H9 (cell line): ENCODE results near the gene STX16. TPM values are rescaled to one million over a fixed set of nuclear protein-coding genes. Genes with fewer than 3 reads are reported as not detected.

Experiments
- DNase-seq: peaks from one replicate; pipeline ENCODE4 v3.0.0-alpha.2; 2017
- H2AFZ ChIP-seq: one replicate; pipeline ENCODE4 v1.6.1; 2013; ENCODE audit warnings: mild to moderate bottlenecking, low read length, control low read depth, moderate library complexity
- H2AK5ac ChIP-seq: 2 replicates; pipeline ENCODE4 v1.6.1; 2013; ENCODE audit warnings: low read length, control low read depth, mixed read lengths; ENCODE audit not compliant: insufficient read length
- H2BK120ac ChIP-seq: one replicate; pipeline ENCODE4 v1.6.1; 2013; ENCODE audit warnings: low read depth, mild to moderate bottlenecking, low read length, control low read depth, inconsistent platforms; ENCODE audit not compliant: poor library complexity, severe bottlenecking
- H2BK12ac ChIP-seq: 2 replicates; pipeline ENCODE4 v1.6.1; 2013; ENCODE audit warnings: low read length, control low read depth, mixed read lengths, low read depth; ENCODE audit not compliant: insufficient read length
- H2BK15ac ChIP-seq: 2 replicates; pipeline ENCODE4 v1.6.1; 2013; ENCODE audit warnings: low read depth, low read length, control low read depth
- H2BK20ac ChIP-seq: one replicate; pipeline ENCODE4 v1.6.1; 2013; ENCODE audit warnings: low read depth, mild to moderate bottlenecking, low read length, control low read depth, inconsistent platforms; ENCODE audit not compliant: poor library complexity, severe bottlenecking
- H2BK5ac ChIP-seq: 2 replicates; pipeline ENCODE4 v1.6.1; 2013; ENCODE audit warnings: low read length, control low read depth, mixed read lengths; ENCODE audit not compliant: insufficient read length
- H3K14ac ChIP-seq: 2 replicates; pipeline ENCODE4 v1.6.1; 2013; ENCODE audit warnings: low read length, control low read depth; ENCODE audit not compliant: insufficient read depth
- H3K18ac ChIP-seq: 2 replicates; pipeline ENCODE4 v1.6.1; 2013; ENCODE audit warnings: low read depth, mild to moderate bottlenecking, mixed read lengths, low read length, control low read depth; ENCODE audit not compliant: insufficient read length
- H3K23ac ChIP-seq: 2 replicates; pipeline ENCODE4 v1.6.1; 2013; ENCODE audit warnings: low read length, control low read depth, mixed read lengths, low read depth; ENCODE audit not compliant: insufficient read length
- H3K23me2 ChIP-seq: 2 replicates; pipeline ENCODE4 v1.6.1; 2013; ENCODE audit warnings: low read depth, mild to moderate bottlenecking, mixed read lengths, low read length, control low read depth; ENCODE audit not compliant: insufficient read length, poor library complexity, severe bottlenecking
- H3K27ac ChIP-seq: 2 replicates; pipeline ENCODE4 v1.5.1; 2013; ENCODE audit warnings: low read length, control low read depth, mixed read lengths, low read depth; ENCODE audit not compliant: insufficient read length
- H3K27me3 ChIP-seq: 2 replicates; pipeline ENCODE4 v1.6.1; 2013; ENCODE audit warnings: low read length, control low read depth, inconsistent platforms; ENCODE audit not compliant: insufficient read depth
- H3K4ac ChIP-seq: 2 replicates; pipeline ENCODE4 v1.6.1; 2013; ENCODE audit warnings: low read depth, mild to moderate bottlenecking, control low read depth, inconsistent platforms, low read length, moderate library complexity
- H3K4me1 ChIP-seq: 2 replicates; pipeline ENCODE4 v1.6.1; 2013; ENCODE audit warnings: low read length, control low read depth, inconsistent platforms; ENCODE audit not compliant: insufficient read depth
- H3K4me2 ChIP-seq: 2 replicates; pipeline ENCODE4 v1.6.1; 2013; ENCODE audit warnings: low read length, control low read depth, mixed read lengths; ENCODE audit not compliant: insufficient read length, insufficient read depth
- H3K56ac ChIP-seq: 2 replicates; pipeline ENCODE4 v1.6.1; 2013; ENCODE audit warnings: low read depth, mild to moderate bottlenecking, mixed read lengths, low read length, control low read depth; ENCODE audit not compliant: insufficient read length
- H3K79me1 ChIP-seq: 2 replicates; pipeline ENCODE4 v1.6.1; 2013; ENCODE audit warnings: low read depth, mild to moderate bottlenecking, moderate library complexity, low read length, control low read depth, inconsistent platforms; ENCODE audit not compliant: insufficient read depth, poor library complexity, severe bottlenecking
- H3K79me2 ChIP-seq: 2 replicates; pipeline ENCODE4 v1.6.1; 2013; ENCODE audit warnings: low read length, control low read depth, inconsistent platforms; ENCODE audit not compliant: insufficient read depth
- H3K9ac ChIP-seq: 2 replicates; pipeline ENCODE4 v1.6.1; 2013; ENCODE audit warnings: low read length, control low read depth, mixed read lengths; ENCODE audit not compliant: insufficient read length; ENCODE audit errors: extremely low read depth
- H3K9me3 ChIP-seq: one replicate; pipeline ENCODE4 v1.6.1; 2013; ENCODE audit warnings: low read depth, low read length, inconsistent platforms; ENCODE audit not compliant: control insufficient read depth
- H3T11ph ChIP-seq: one replicate; pipeline ENCODE4 v1.6.1; 2013; ENCODE audit warnings: mild to moderate bottlenecking, low read length, control low read depth, inconsistent platforms
- H4K20me1 ChIP-seq: one replicate; pipeline ENCODE4 v1.6.1; 2013; ENCODE audit not compliant: control insufficient read depth, insufficient read length, insufficient read depth
- H4K5ac ChIP-seq: 2 replicates; pipeline ENCODE4 v1.6.1; 2013; ENCODE audit warnings: low read depth, mild to moderate bottlenecking, mixed read lengths, low read length, control low read depth; ENCODE audit not compliant: insufficient read length
- H4K8ac ChIP-seq: replicated peaks from 2 replicates; pipeline ENCODE4 v1.6.1; 2013; ENCODE audit warnings: low read length, control low read depth, mixed read lengths, low read depth; ENCODE audit not compliant: insufficient read length
- H4K91ac ChIP-seq: 2 replicates; pipeline ENCODE4 v1.6.1; 2013; ENCODE audit warnings: low read depth, mild to moderate bottlenecking, moderate library complexity, mixed read lengths, low read length, control low read depth; ENCODE audit not compliant: insufficient read length
- H3K27ac Mint-ChIP-seq, 3 experiments: 2 replicates in 2 of 3; 3 replicates in 1 of 3; pipeline ENCODE4 v1.8.0; 2020 to 2021; ENCODE audit warnings: mixed read lengths in 3 of 3, mild to moderate bottlenecking in 1 of 3, moderate library complexity in 1 of 3
- H3K27me3 Mint-ChIP-seq: 2 replicates; pipeline ENCODE4 v1.8.0; 2021; ENCODE audit warnings: low read depth, mild to moderate bottlenecking, moderate library complexity, mixed read lengths
- H3K36me3 Mint-ChIP-seq, 3 experiments: 2 replicates in 2 of 3; 3 replicates in 1 of 3; pipeline ENCODE4 v1.8.0; 2020 to 2021; ENCODE audit warnings: low read depth in 3 of 3, mixed read lengths in 3 of 3; ENCODE audit not compliant: insufficient read depth in 1 of 3
- H3K4me1 Mint-ChIP-seq, 2 experiments: 2 replicates each; pipeline ENCODE4 v1.8.0; 2020; ENCODE audit warnings: mixed read lengths in 2 of 2
- H3K4me3 Mint-ChIP-seq, 2 experiments: 2 replicates in 1 of 2; 3 replicates in 1 of 2; pipeline ENCODE4 v1.8.0; 2020 to 2021; ENCODE audit warnings: mild to moderate bottlenecking in 2 of 2, mixed read lengths in 2 of 2, moderate library complexity in 1 of 2
- H3K9me3 Mint-ChIP-seq, 2 experiments: 2 replicates in 1 of 2; 3 replicates in 1 of 2; pipeline ENCODE4 v1.8.0; 2020; ENCODE audit warnings: mild to moderate bottlenecking in 2 of 2, mixed read lengths in 2 of 2, moderate library complexity in 1 of 2
- WGBS: extraction: QIAGEN DNeasy Blood & Tissue Kit; methylation state at CpG from one replicate; pipeline ENCODE4 v1.1.7; 2013; ENCODE audit warnings: missing lambda C conversion rate, low lambda C conversion rate, mixed read lengths; ENCODE audit not compliant: insufficient read length; ENCODE audit errors: extremely low coverage; 5-methylcytosine and 5-hydroxymethylcytosine counted together
- total RNA-seq: library from RNA; stranded (reverse); gene quantifications from 2 replicates; pipeline ENCODE4 v1.2.1, GENCODE V29; 2021
- TF ChIP-seq, protein P1 (sequence below): fragments of 200-600 bp; sonication (generic); conservative IDR thresholded peaks from 3 replicates; pipeline ENCODE4 v1.8.0; 2021; ENCODE audit warnings: antibody characterized with exemption, mild to moderate bottlenecking

STX16 gene
- total RNA-seq, 1 experiment from 2014 or later: 87.8 TPM

DNA sequence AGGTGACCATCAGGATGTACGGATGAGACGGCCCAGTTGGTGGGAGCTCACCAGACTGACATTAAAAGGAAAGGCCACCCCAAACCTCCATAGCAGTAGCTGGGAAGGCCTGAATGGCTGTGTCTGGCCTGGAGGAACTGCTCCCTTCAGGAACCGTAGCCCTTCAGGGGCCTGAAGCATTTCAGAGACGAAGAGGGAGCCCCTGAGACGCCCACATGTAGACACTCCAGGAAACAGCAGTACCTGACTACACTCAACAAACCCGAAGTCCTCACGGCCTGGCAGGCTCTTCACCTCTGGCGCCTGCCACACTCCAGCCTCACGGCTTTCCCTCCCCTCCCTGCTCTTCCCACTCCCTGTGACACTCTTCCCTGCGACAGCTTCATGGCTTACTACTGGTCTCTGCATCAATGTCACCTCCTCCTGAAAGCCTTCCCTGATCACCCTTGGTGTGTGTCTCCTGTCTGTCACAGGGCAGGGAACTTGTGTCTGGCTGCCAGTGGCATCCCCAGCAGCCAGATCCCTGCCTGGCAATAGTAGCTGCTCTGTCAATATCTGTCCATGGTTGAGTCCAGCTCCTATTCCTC is 14.6 kb upstream of the STX16 start:
- H3K4me1 ChIP-seq: no peaks in the 10 kb centered on the region
- H3K23me2 ChIP-seq: no peaks in the 10 kb centered on the region
- Mint-ChIP-seq H3K4me1 (peaks cover 8 to 12% of the 10 kb centered on the region in 2 experiments; a peak in 2 of 4 replicates), H3K9me3 (no peaks in the 10 kb centered on the region; a peak in 2 of 5 replicates), H3K36me3 (no peaks in the 10 kb centered on the region), H3K4me3 (no peak overlapping the region), H3K27ac (no peak overlapping the region; a peak in 1 of 7 replicates), H3K27me3 (peaks cover 14% of the 10 kb centered on the region)
- H4K8ac ChIP-seq: no peak overlapping the region
- no peak overlapping the region for H4K5ac ChIP-seq
- H2AK5ac ChIP-seq: no peak overlapping the region
- H3K14ac ChIP-seq: no peak overlapping the region
- H3T11ph ChIP-seq: no peak overlapping the region
- H2BK5ac ChIP-seq: no peak overlapping the region
- H3K23ac ChIP-seq: no peak overlapping the region
- no peaks in the 10 kb centered on the region for H3K79me1 ChIP-seq
- H2BK15ac ChIP-seq: no peak overlapping the region
- H3K4me2 ChIP-seq: no peak overlapping the region
- no peak overlapping the region for H2BK20ac ChIP-seq
- no peaks in the 10 kb centered on the region for H3K27me3 ChIP-seq
- no peak overlapping the region for H2BK12ac ChIP-seq
- no peak for DNase-seq
- no peaks in the 10 kb centered on the region for H4K20me1 ChIP-seq
- no CpG with 5 or more reads among the region's 10 CpGs for WGBS
- TF ChIP-seq, protein P1, sequence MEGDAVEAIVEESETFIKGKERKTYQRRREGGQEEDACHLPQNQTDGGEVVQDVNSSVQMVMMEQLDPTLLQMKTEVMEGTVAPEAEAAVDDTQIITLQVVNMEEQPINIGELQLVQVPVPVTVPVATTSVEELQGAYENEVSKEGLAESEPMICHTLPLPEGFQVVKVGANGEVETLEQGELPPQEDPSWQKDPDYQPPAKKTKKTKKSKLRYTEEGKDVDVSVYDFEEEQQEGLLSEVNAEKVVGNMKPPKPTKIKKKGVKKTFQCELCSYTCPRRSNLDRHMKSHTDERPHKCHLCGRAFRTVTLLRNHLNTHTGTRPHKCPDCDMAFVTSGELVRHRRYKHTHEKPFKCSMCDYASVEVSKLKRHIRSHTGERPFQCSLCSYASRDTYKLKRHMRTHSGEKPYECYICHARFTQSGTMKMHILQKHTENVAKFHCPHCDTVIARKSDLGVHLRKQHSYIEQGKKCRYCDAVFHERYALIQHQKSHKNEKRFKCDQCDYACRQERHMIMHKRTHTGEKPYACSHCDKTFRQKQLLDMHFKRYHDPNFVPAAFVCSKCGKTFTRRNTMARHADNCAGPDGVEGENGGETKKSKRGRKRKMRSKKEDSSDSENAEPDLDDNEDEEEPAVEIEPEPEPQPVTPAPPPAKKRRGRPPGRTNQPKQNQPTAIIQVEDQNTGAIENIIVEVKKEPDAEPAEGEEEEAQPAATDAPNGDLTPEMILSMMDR: no peak
- H4K91ac ChIP-seq: no peak overlapping the region
- H3K79me2 ChIP-seq: no peaks in the 10 kb centered on the region
- H3K9ac ChIP-seq: no peak overlapping the region
- no peak overlapping the region for H3K4ac ChIP-seq
- H3K56ac ChIP-seq: no peak overlapping the region
- H2AFZ ChIP-seq: no peak overlapping the region
- H3K9me3 ChIP-seq: no peaks in the 10 kb centered on the region
- H3K27ac ChIP-seq: no peak overlapping the region
- no peak overlapping the region for H3K18ac ChIP-seq
- no peak overlapping the region for H2BK120ac ChIP-seq
